HG03159 (cell line): Measurements from ENCODE around the gene INO80C.
A peak's percentile ranks its signal among the peaks of the same experiment; 100 is the strongest.

Experiments used
- ATAC-seq: cut with Tn5 transposase; IDR thresholded peaks from one replicate; pipeline ENCODE4 v1.9.1; 2021; ENCODE audit warnings: mild to moderate bottlenecking, moderate library complexity; ENCODE audit not compliant: unreplicated experiment

The INO80C gene

GRCh38 chr18:35497370-35498197, at the start of gene INO80C:
Gene INO80C, minus strand, starts transcription at chr18:35497960. Its CDS starts 86 bp downstream, at chr18:35497874.
- ATAC-seq: peak; percentile 93

DNA sequence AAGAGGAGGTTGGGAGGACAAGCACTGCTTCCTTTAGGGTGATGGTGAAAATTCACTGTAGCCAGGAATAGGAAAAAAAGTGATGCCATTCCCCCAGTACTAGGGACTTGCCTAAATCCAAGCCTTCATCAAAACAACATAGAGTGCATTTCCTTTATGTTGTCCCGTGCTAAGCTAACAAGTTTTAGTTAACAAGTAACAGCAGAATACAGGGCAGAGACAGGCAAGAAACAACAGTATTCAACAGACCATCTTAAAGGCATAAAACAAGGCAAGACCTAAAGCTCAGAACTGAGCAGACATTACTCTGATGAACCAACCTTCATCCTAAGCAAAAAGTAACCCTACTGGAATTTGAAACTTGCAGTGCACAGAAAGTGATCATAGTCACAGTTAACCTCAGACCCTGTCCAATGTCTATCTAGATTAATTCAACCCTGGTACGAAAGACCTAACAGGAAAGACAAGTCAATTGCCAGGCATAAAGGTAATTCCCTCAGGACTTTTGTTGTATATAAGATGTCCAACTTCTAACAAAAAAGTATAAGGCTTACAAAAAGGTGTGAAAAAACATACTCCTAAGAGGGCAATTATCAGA, 49.3 kb upstream of the INO80C start:
- ATAC-seq: no peak

GRCh38 chr18:35542356-35542755, 44.6 kb upstream of the INO80C start:
- ATAC-seq: no peak

DNA sequence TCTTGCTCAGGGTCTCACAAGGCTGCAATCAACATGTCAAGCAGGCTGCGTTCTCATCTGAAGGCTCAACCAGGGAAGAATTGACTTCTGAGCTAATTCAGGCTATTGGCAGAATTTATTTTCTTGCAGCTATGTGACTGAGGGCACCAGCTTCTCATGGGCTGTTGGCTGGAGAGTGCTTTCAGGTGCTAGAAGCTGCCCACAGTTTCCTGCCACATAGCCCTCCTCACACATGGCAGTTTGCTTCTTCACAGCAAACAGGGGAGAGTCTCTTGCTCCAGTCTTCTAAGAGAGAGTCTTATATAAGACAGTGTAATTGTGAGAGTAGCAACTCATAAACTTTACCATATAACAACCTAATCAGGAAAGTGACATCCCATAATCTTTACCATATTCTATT, 37.5 kb upstream of the INO80C start:
- ATAC-seq: no peak

DNA sequence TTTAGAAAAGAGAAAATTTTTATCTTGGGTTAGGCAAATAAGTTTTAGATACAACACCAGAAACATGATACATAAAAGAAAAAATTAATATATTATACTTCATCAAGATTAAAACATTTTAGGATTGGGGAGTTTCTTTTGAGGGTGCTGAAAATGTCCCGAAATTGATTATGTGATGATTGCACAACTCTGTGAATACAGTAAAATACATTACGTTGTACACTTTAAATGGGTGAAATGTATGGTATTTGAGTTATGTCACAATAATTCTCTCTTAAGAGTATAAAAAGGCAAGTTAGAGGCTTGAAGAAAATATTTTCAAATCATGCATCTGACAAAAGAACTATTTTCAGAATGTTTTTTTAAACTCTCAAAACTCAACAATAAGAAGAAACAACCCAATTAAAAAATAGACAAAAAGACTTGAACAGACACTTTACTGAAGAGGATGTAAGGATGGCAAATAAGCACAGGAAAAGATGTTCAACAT, 36.2 kb upstream of the INO80C start:
- no peak for ATAC-seq

- ATAC-seq: no peak
These were observed 31.1 kb upstream of the INO80C start for GRCh38 chr18:35528749-35529274.

DNA sequence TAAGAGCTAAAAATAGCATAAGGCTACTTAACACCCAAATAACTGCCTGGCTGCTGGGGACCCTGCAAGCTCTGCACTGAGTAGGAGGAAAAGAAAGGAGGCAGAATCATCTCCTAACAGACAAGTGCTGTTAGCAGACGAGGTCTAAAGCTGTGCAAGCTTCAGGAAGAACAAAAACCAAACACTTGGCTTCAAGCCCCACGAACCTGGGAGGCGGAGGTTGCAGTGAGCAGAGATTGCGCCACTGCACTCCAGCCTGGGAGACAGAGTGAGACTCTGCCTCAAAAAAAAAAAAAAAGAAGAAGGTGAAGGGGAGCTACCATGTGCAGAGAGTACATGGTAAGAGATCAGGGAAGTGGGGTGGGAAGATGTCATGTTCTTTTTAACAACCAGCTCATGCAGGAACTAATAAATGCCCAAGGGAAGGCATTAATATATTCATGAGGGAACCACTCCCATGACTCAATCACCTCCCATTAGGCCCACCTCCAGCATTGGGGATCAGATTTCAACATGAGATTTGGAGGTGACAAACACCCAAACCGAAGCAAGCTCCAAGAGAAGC, 28.8 kb upstream of the INO80C start:
- ATAC-seq: no peak

DNA sequence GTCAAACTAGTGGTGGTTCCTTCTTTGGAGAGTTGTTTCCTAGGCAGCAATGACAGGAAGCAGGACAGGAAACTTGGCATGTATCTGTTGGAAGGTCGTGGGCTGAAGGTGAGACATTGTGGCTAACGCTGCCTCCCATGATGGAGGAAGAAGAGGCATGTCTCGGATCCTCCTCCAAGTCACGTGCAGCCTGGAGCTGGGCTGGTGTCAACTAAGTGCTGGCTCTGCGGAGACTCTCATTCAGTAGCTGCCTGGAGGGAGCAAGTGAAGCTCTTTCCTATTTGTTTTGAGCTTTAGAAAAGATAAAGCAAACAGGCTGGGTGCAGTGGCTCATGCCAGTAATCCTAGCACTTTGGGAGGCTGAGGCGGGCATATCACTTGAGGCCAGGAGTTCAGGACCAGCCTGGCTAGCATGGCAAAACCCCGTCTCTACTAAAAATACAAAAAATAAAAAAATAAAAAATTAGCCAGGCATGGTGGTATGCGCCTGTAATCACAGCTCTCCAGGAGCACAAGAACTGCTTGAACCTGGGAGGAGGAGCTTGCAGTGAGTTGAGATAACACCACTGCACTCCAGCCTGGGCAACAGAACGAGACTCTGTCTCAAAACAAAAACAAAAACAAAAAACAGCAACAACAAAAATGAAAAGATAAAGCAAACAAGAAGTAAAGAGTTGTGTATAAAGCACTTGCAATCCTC, 28.2 kb upstream of the INO80C start:
- no peak for ATAC-seq

- no peak for ATAC-seq
These were observed 26.5 kb upstream of the INO80C start for GRCh38 chr18:35524226-35524625.

DNA sequence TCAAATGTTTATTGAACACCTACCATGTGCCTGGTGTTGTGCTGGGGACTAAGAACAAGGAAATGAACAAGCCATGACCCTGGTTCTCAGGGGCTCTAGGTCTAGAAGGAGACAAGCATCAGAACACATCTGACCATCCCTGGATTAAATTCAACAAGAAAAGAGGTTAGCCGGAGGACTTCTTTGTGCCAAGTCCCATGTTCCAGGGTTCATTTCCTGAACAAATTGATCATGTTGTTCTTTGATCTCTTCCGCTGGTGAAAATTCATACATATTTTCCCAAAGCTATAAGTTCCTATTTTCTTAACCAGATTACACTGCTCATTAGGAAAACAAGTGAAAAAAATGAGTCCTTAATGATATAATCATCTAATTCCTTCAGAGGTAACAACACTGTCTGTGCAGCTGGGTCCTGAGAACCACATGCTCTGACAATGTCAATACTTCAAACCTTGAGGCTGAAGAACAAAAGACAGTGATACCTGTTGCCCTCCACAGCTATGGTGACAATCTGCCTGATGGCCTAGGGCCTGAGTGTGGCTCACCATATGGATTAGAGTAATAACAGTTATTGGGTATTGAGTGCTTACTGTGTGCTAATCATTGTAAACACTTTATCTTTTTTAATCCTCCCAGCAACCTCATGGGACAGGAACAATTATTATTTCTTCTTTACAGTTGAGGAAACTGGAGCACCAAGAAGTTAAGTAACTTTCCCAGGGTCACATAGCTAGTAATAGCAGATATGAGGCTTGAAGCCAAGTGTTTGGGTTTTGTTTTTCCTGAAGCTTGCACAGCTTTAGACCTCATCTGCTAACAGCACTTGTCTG, 24.6 kb upstream of the INO80C start:
- ATAC-seq: no peak

DNA sequence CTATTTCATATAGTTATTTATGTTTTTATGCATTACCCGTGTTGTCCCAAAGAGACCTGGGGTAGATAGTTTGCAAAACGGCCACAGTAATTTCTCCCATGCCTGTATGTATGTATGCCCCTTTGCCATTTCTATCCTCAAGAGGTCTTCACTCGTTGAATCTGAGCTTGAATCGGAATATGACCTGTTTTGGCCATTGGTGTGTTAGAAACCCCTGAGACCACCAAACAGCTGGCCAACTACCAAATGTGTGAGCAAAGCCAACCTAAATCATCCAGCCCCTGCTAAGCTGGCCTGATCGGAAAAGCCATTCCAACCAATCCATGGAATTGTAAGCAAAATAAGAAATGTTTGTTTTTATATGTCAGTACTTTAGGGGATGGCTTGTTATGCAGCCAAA, 23.4 kb upstream of the INO80C start:
- ATAC-seq: no peak

GRCh38 chr18:35519148-35519899, 21.6 kb upstream of the INO80C start:
- ATAC-seq: no peak

DNA sequence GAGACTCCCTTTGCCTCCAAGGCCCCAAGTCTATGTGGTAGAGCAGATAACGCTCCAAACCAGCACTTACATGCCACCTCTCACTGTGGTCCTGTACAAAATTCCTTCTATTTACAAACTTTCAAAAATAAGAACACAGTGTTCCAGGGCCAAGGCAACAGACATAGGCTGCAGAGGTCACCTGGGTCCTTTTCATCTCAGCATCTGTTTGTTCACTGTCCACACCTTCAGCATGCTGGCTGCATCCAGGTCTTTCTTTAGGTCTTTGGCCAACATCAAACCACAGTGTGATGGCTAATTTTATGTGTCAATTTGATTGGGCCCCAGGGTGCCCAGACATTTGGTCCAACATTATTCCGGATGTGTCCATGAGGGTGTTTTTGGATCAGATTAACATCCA, 20.0 kb upstream of the INO80C start:
- no peak for ATAC-seq

DNA sequence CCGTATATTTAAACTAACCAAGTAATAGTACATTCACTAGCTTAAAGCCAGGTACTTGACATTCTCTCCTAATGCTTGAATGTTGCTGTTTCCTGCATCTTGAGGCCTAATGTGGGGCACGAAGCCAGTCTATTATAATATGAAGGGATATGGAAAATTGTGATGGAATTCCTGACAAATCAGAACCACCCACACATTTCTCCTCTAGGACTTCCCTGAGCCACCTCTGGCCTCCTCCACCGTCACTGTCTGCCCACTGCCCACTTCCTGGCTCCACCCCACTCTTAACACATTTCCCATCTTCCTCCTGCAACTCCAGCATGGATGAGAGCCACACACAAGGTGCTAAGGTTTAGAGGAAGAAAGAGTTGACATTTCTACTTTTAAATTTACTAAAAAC, 19.0 kb upstream of the INO80C start:
- no peak for ATAC-seq

- no peak for ATAC-seq
These were observed 18.6 kb upstream of the INO80C start for GRCh38 chr18:35516351-35516750.

- ATAC-seq: no peak
These were observed 17.8 kb upstream of the INO80C start for GRCh38 chr18:35515460-35516130.

DNA sequence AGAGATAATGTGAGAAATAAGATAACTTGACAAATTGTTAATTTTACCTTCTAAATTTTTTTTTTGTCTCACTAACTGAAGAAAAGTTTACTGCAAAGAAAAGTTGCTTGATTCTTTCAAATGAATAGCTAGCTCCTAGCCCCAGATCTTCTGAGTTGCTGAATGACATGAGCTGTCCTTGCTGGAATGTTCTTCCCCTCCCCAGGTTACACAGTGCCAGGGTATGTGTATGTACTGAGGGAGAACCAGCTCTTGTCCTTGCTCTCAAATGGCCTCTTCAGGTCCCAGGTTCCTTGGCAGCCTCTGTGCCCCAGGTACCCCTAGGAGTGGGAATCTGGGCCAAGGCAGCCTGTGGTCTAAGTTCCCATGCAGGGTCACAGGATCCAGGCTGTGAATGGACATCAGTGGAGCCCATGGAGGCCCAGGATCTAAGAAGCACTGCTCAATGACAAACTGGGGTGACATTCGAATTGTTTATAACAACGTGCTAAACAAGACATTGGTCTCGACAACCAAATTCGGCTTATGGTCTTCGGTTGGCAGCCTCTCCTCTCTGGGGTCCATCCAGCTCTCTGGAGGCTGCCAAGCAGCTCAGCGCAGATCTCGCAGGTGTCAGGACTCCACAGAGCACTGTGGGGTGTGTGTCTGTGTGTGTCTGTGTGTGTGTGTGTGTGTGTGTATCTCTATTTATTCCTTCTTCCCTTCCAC, 17.1 kb upstream of the INO80C start:
- no peak for ATAC-seq

GRCh38 chr18:35514283-35514682, 16.5 kb upstream of the INO80C start:
- no peak for ATAC-seq
